Measurements from ENCODE around the gene SCMH1.

DNA sequence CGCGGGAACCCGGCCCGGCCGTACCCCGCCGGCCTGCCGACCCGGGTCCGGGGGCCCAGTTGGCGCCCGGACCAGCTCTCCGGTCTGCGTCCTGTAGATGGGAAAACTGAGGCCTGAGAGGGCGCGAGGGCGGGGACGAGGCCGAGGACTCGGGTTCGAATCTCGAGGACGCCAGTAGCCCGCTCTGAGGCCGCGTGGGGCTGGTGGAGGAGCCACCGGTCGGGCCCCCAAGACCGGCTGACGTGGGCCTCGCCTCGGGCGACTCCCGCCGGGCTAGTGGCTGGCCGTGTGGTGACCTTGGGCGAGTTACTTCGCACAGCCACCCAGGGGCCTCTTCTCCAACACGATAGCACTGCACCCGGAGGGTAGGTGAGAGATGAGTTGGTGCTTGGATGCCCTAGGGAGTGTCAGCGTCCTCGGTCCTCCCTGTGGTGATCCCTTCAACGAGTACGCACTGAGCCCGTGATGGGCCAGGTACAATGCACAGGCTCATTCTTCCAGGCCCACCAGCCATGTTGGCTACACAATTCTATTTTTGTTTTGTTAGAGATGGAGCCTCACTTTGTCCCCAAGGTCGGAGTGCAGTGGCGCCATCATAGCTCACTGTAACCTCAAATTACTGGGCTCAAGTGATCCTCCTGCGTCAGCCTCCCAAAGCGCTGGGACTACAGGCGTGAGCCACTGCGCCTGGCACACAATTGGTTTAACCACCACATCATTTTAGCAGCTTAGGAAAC, 404 bp upstream of the SCMH1 start:
- TF ChIP-seq EP300 (IDR thresholded peaks at IDR 0.05) = no peak
- TF ChIP-seq, protein P1, sequence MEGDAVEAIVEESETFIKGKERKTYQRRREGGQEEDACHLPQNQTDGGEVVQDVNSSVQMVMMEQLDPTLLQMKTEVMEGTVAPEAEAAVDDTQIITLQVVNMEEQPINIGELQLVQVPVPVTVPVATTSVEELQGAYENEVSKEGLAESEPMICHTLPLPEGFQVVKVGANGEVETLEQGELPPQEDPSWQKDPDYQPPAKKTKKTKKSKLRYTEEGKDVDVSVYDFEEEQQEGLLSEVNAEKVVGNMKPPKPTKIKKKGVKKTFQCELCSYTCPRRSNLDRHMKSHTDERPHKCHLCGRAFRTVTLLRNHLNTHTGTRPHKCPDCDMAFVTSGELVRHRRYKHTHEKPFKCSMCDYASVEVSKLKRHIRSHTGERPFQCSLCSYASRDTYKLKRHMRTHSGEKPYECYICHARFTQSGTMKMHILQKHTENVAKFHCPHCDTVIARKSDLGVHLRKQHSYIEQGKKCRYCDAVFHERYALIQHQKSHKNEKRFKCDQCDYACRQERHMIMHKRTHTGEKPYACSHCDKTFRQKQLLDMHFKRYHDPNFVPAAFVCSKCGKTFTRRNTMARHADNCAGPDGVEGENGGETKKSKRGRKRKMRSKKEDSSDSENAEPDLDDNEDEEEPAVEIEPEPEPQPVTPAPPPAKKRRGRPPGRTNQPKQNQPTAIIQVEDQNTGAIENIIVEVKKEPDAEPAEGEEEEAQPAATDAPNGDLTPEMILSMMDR (IDR thresholded peaks at IDR 0.05) = no peak
- no peak for TF ChIP-seq POLR2A (IDR thresholded peaks at IDR 0.05; ENCODE audit: low read depth)
